Esophagus muscularis mucosa (tissue), 3 donors: Measurements from ENCODE around the gene CDK19.

Experiments
- EP300 ChIP-seq: sonication (generic); formaldehyde crosslinking; IDR thresholded peaks from one replicate; pipeline ENCODE4 v1.6.1; 2017; ENCODE audit warnings: antibody characterized with exemption
- POLR2AphosphoS5 ChIP-seq, 2 donors: sonication (generic); formaldehyde crosslinking; IDR thresholded peaks; one replicate each; pipeline ENCODE4 v1.6.1; 2017; ENCODE audit warnings: antibody characterized with exemption in 2 of 2

DNA sequence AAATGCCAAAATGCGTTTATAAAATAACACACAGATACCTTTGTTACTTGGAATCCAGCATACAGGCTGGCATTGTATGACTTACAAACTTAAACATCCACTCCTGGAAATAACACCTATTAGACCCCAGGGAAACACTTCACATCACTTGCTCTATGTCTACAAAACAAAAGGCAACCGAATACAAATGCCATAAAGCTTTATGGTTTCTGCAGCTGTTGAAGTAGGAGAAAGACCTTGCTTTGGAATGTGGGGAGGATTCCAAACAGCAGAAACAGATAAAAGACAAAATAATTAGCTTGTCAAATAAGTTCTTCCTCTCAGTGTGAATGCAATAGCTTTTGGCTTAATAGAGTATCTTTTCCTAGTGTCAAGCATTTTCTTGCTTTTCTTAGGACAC, 49.6 kb upstream of the CDK19 start:
- TF ChIP-seq EP300 (no peak), POLR2AphosphoS5 (IDR thresholded peaks at IDR 0.05) (no peak)
